ENCODE measurements around the gene PEX11B.

Gene PEX11B

GRCh38 chr1:145918144-145918991, at the start of gene PEX11B:
PEX11B (minus strand) TSS chr1:145918717; CDS start chr1:145918688, 29 bp downstream.
- peak; percentile 92 to 99 (median 96) for DNase-seq

- DNase-seq: no peak
These were observed 48.8 kb upstream of the PEX11B start for GRCh38 chr1:145967288-145967687.

GRCh38 chr1:145965119-145965744, 46.7 kb upstream of the PEX11B start:
- DNase-seq: no peak

GRCh38 chr1:145964328-145965118, 46.0 kb upstream of the PEX11B start, which contains the start of the genes ANKRD34A and POLR3GL:
ANKRD34A (minus strand) TSS chr1:145964575; CDS start chr1:145961759, 2,816 bp downstream.
POLR3GL (plus strand) TSS chr1:145964690; CDS start chr1:145974866, 10,176 bp downstream.
- peak; percentile 94 to 99 (median 96) for DNase-seq

- peak in 2 of 3 experiments; percentile 59 to 65 for DNase-seq
These were observed 44.9 kb upstream of the PEX11B start for GRCh38 chr1:145963265-145964019.

- DNase-seq: peak; percentile 52 to 60 (median 56)
These were observed 43.9 kb upstream of the PEX11B start for GRCh38 chr1:145962157-145963102.

- DNase-seq: peak; percentile 37 to 61 (median 41)
These were observed 43.1 kb upstream of the PEX11B start for GRCh38 chr1:145961425-145962156.

GRCh38 chr1:145961109-145961424, 42.5 kb upstream of the PEX11B start:
- peak in 1 of 3 experiments; percentile 38 for DNase-seq

GRCh38 chr1:145960468-145961108, 42.1 kb upstream of the PEX11B start:
- DNase-seq: peak; percentile 69 to 81 (median 76)

GRCh38 chr1:145959957-145960467, 41.5 kb upstream of the PEX11B start:
- DNase-seq: peak in 1 of 3 experiments; percentile 34

- DNase-seq: no peak
These were observed 40.8 kb upstream of the PEX11B start for GRCh38 chr1:145959333-145959732.

- no peak for DNase-seq
These were observed 40.2 kb upstream of the PEX11B start for GRCh38 chr1:145958734-145959133.

- peak; percentile 95 to 100 (median 98) for DNase-seq
These were observed 39.2 kb upstream of the PEX11B start, which contains the start of gene LIX1L for GRCh38 chr1:145957443-145958319. LIX1L (minus strand) TSS chr1:145958017; CDS start chr1:145957927, 90 bp downstream.

- no peak for DNase-seq
These were observed 38.4 kb upstream of the PEX11B start for GRCh38 chr1:145956781-145957442.

- DNase-seq: no peak
These were observed 37.8 kb upstream of the PEX11B start for GRCh38 chr1:145956361-145956760.

GRCh38 chr1:145955436-145955835, 36.9 kb upstream of the PEX11B start:
- DNase-seq: no peak

GRCh38 chr1:145953861-145954260, 35.3 kb upstream of the PEX11B start:
- no peak for DNase-seq

- no peak for DNase-seq
These were observed 34.4 kb upstream of the PEX11B start for GRCh38 chr1:145952903-145953302.

Data from NCI-H1417 (cell line).